SH-SY5Y (cell line): Measurements from ENCODE around the gene BPIFB4.

Experiments
- GATA2 ChIP-seq: IDR thresholded peaks from 2 replicates; pipeline ENCODE4 v1.6.1; 2011; ENCODE audit warnings: mild to moderate bottlenecking, low read depth, low read length
- GATA3 ChIP-seq: IDR thresholded peaks from 2 replicates; pipeline ENCODE4 v1.6.1; 2011; ENCODE audit warnings: low read depth, mild to moderate bottlenecking, low read length, moderate library complexity

Gene BPIFB4

DNA sequence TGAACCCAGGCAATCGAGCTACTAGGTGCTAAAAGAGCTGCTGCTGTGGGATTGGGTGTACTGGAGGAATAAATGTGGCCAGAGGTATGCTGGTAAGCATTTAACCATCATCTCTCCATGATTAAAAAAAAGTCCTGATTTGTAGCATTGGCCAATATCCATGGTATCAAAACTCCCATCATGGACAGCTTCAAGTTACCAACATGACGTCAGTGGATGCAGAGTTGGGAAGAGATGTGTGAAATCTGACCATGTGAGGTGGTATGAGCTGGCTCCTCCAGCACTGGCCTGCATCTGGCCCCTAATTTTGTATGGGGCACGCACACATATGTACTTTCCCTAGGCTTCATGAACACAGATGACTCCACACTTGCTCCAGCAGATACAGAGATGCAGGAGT is 11.7 kb downstream of the BPIFB4 start:
- no peak for TF ChIP-seq GATA3
- no peak for TF ChIP-seq GATA2

DNA sequence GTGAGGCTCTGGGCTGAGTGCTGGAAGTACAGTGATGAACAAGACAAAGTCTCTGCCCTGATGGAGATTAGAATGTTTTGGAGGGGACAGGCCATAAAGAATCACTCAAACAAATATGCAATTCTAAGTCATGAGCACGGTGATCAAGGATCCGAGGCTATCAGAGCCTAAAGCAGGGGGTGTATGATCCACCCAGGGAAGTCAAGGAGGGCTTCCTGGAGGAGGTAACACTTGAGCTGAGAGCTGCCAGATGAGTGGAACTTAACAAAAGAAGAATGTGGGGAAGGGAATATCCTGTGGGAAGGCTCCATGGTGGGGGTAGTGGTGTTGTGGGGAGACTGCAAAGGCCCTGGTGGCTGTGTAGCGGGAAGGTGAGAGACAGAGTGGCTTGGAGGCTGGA is 12.2 kb downstream of the BPIFB4 start:
- TF ChIP-seq GATA2 (no peak), GATA3 (no peak)

DNA sequence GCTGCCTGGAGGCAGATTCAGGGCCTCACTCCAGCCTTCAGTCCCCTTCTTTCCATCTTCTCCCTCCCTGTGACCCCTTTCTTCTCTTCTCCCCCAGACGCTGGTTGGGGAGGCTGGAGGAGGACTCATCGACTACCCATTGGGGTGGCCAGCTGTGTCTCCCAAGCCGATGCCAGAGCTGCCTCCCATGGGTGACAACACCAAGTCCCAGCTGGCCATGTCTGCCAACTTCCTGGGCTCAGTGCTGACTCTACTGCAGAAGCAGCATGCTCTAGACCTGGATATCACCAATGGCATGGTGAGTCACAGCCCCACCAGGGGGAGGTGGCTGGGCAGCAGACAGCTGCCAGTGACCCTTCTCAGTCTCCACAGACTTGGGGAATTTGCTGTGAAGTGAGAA is 12.9 kb downstream of the BPIFB4 start:
- TF ChIP-seq GATA2 (no peak), GATA3 (no peak)

DNA sequence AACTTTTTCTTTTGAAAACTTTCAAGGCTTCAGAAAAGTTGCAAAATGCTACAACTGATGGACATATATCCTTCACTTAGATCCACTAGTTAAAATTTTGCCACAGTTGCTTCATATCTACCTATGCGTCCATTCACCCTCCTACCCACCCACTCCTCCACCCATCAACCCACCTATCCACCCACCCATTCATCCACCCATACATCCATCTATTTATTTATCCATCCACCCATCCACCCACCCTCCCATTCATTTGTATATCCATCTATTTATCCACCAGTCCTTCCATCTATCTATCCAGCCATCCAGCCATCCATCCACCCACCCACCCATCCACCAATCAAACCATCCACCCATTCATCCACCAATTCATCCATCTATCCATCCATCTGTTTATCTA is 13.6 kb downstream of the BPIFB4 start:
- TF ChIP-seq GATA3 (no peak), GATA2 (no peak)

DNA sequence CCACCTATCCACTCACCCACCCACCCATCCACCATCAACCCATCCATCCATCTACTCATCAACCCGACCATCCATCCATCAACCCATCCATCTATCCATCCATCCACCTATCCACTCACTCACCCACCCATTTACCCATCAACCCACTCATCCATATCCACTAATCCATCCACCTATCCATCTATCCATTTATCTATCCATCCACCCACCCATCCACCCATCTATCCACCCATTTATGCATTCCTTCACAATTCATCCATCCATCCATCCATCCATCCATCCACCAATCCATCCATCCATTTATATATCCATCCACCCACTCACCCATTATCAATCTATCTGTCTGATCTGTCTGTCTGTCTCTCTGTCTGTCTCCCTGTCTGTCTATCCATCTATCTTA is 14.1 kb downstream of the BPIFB4 start:
- no peak for TF ChIP-seq GATA3
- TF ChIP-seq GATA2, result no peak

DNA sequence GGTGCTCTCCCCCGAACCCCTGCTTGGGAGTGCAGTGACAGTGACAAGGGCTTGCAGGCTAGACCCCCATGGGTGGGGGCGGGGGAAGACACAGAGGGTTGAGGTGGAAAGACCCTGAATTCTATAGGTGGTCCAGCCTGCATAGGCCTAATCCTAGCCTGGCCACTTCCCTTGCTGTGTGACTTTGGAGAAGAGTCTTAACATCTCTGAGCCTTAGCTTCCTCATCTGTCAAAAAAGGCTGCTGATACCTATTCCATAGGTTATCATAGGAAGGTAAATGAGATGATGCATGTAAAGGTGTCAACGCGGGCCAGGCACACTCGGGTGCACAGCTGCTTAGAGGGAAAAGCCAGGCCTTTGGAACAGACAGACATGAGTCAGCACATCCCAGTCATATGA is 15.8 kb downstream of the BPIFB4 start:
- TF ChIP-seq GATA3 (no peak), GATA2 (no peak)

DNA sequence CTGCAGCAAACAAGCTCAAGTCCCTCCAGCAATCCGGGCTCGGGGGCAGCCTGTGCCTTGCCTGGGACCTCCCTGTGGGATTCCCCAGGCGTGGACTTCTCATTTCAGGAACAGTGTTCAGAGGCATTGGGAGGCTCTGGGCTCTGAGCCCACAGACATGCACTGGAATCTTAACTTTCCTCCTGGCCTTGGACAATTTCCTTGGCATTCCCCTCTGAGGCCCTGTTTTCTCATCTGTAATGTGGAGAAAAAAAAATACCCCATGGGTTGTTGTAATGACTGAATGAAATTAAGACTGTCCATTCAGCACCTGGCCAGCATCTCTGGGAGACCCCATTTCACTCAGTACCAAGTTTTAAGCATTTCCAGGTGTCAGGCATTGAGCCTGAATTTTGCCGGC is 17.6 kb downstream of the BPIFB4 start:
- TF ChIP-seq GATA3, result no peak
- TF ChIP-seq GATA2, result no peak

DNA sequence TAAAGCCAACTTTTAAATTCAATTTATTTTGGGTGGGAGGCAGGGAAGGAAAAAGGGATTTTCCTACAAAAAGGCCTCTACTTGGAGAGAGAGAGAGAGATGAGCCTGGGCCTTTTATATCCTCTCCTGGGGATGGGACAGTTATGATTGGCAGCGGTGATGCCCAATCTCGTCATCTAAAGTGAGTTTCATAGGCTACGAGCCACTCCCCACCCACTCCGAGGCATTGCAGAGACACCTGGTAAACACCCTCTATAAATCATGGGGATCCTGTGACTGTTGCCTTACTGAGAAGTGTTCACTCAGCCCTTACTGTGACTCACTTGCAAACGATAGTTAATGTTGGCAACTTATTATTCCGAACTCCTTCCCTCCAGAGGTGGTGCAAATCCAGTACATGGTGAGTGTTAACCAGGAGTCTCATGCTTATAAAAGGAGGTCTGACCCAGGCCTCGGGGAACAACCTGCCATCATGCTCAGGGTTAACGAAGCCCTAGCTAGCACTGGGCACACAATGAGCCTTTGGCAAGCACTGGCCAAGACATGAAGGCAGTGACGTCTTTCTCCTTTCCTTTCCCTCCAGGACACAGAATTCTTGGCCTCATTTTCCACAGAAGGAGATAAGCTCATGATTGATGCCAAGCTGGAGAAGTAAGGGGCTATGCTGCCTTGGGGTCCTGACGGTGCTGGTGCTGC is 20.5 kb downstream of the BPIFB4 start:
- no peak for TF ChIP-seq GATA2
- TF ChIP-seq GATA3, result no peak

DNA sequence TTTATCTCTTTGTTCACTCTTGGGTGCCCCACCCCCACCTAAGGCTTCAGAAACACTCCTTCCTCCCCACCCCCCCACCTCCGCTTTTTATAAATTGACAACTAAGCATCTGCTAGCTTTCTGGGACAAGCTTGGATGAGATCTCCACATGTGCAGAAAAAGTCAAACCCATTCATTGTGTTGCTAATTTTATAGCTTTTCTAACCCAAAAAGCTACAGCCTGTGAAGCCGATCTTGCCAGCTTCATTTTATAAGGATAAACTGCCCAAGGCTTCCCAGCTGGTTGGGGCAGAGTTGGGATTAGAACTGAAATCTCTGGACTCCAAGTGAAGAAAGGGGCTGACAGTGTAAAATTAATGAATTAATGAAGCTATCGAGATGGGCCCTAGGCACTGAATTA is 24.1 kb downstream of the BPIFB4 start:
- TF ChIP-seq GATA3, result no peak
- no peak for TF ChIP-seq GATA2

DNA sequence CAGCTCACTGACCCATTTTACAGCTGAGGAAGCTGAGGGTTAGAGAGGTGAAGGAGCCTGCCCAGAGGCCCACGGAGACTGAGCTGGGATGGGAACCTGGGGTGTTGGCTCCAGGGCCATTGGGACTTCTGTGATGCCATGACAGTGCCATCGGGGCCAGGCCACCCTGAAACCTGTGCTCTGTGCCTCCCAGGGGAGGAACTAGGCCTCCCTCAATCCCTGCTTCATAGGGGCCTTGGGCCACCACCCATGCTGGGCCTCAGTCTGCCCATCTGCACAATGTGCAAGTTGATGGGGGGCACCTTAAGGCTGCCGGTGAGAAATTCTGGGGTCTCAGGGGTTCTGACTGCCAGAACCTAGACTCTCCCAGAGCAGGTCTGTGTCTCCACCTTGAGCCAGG is 24.9 kb downstream of the BPIFB4 start:
- no peak for TF ChIP-seq GATA3
- TF ChIP-seq GATA2, result no peak

DNA sequence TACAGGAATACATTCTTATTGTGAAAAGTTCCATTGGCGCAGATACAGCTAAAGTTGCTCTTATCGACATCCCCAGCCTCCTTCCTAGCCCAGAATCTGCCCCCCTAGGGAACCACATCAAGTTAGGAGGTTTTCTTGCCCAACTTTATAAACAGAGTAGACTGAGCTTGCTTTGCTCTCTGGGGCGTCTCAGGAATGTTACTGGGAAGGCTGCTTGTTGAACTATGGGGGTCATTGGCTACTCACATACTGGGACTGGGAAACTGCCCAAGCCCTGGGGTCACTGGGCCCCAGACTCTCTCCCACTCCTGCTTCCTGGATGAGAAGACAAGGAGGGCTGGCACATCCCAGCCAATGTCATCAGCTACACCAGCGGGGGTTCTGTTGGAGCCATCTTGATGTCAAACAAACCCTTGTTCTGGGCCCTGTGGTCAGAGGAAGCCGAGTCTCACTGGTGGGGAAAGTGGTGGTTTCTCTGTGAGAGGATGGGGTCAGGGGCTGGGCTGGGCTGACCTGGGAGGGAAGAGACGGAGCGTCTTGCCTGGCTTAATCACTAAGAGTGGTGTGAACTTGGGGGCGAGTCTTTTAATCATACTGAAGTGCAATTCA is 26.0 kb downstream of the BPIFB4 start:
- TF ChIP-seq GATA2 (no peak), GATA3 (no peak)

DNA sequence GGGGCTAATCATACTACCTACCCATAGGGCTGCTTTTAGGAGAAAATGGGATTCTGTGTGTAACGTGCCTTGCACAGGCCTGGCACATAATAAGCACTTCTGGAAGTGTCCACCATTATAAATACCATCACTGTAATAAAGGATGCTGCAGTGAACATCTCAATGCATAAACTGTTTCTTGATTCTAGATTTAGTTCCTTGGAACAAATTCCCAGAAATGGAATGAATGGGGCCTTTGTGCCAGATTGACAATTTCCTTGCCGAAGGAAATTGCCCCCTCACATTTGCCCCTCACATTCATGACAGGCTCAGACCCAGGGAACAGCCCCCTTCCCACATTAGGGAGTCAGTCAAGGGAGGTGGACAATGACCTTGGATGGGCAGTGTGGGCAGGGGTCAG is 29.2 kb downstream of the BPIFB4 start:
- TF ChIP-seq GATA2 (no peak), GATA3 (no peak)

DNA sequence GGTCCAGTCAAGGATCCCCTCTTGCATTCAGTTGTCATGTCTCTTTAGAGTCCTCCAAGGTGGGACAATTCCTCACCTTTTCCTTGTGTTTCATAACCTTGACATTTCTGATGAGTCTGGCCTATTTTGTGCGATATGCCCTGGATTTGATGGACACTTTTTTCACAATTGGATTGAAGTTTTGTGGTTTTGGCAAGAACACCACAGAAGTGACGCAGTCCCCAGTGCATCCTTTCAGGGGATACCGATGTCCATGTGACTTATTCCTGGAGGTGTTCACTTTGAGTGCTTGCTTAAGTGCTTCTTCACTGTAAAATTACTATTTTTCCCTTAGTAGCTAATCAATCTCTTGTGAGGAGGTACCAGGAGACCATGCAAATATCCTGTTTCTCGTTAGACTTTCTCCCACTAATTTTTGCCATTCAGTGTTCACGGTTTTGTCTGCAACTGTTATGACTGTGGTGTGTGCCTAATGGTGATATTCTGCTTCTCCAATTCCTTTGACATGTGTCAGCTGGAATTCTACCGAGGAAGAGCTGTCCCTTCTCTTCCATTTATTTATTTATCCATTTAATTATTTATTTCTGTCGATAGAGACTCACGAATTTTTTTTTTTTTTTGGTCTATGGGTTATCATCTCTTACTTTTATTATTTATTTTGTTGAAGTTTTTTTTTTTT is 30.8 kb downstream of the BPIFB4 start:
- TF ChIP-seq GATA2 (no peak), GATA3 (no peak)

DNA sequence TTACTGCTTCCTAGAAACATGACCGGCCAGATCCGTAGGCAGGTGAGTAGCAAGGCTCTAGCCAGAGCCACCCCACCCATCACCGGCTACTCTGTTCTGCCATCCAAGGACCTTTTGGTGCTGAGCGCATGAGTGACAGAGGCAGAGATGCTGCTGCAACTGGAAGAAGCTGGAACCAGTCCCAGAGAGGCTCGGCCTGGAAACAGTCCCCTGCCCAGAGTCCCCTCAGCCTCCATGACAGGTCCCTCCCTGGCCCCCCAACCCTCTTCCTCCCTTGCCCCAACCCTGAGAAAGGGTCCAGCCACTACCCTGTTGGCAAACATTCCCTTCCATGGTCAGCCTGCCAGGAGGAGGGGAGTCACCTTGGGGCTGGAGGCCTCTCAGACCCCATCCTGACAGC is 31.9 kb downstream of the BPIFB4 start:
- TF ChIP-seq GATA3 (no peak), GATA2 (no peak)

DNA sequence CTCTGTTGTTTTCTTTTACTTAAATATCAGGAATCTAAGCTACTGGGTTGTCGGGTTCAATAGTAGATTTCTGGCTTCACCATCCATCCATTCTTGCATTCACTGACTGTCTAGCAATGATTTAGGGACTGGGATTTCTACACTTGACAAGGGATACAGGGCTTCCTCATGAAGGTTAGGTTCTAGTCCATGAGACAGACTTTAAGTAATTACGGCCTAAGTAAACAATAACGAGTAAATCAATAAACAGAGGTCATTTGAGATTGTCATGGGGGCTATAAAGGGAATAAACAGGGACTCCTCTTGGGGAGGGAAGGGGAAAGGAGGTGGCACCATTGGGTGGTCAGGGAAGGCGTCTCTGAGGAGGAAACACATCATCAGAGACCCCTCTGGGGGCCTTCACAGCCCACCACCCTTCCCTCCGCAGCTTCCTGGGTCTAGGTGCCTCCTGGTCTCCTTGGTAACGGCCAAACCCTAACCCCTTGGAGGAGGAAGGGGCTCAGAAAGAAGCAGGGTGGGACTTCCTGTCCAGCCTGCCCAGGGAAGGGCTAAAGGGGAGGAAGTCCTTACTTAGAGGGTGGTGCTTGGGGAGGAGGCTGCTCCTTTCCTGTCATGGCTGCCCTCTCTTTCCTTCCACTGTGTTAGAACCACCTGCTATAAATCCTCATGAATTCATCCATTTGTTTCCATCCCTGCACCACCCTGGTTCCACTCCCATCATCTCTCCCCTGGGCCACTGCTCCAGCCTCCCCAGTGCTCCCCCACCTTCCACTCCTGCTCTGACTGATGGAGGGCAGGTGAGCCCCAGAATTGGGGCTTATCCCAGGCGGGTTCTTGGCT is 33.3 kb downstream of the BPIFB4 start:
- TF ChIP-seq GATA3 (no peak), GATA2 (no peak)
